GM19395 (cell line): ENCODE data around the gene NBPF12.
"Not testable (repeated sequence)": the region's sequence is repeated elsewhere in the genome, so short reads cannot be mapped to it uniquely, and the experiment has no call there.

Source experiments
- ATAC-seq: cut with Tn5 transposase; IDR thresholded peaks from one replicate; pipeline ENCODE4 v1.9.1; 2021; ENCODE audit warnings: mild to moderate bottlenecking, moderate library complexity; ENCODE audit not compliant: unreplicated experiment

Gene NBPF12

DNA sequence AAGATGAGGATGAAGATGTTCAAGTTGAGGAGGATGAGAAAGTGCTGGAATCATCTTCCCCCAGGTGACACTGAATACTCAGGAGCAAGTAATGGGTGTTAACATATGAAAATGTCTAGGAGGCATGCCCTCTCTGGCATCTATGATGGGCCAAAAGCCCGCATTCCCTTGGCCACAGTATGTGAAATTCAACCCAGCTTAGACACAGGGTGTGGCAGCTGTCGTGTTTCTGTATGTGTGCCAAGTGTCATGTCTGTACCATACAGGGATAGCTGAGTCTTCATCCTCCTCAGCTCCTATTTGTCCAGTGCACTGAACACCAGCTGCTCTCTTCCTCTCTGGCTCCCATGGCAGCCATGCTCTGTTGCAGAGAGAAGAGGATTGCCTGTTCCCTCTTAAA lies 32.5 kb downstream of the NBPF12 start:
- ATAC-seq = not testable (repeated sequence)

- not testable (repeated sequence) for ATAC-seq
These were observed 34.6 kb downstream of the NBPF12 start for GRCh38 chr1:146972681-146973080.

DNA sequence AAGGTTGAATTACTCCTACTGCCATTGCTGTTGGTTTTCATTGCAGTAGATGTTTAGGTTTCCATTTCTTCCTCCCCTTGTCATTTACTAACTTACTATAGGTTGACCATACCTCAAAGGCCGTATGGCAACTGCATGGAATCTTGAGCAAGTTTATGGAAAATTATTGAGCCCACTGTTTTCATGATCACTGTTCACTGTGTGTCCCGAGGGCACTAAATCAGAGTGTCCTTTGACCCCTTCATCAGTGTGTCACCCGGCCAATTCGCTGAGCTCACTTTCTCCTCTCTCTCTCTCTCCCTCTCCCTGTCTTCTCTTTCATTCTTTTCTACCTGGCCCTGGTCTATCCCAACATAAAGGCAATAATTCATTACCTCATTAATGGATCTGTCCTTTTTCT lies 47.7 kb downstream of the NBPF12 start:
- not testable (repeated sequence) for ATAC-seq

DNA sequence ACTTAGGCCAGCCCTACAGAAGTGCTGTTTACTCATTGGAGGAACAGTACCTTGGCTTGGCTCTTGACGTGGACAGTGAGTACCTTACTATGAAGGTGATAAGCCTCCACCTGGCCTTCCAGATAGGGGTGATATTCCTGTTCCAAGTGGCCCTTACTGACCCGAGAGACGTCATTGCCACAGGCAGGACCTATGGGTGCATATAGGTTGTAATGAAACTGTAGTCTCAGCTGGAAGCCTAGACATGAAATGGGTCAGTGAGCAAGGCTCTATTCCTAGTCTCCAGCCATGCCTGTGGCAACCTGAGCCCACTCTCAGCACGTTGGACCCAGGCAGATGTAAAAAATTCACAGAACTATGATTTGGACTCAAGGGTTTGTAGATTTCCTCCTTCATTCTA lies 48.3 kb downstream of the NBPF12 start:
- ATAC-seq = not testable (repeated sequence)

GRCh38 chr1:146987502-146987901 lies 49.4 kb downstream of the NBPF12 start:
- ATAC-seq = not testable (repeated sequence)

GRCh38 chr1:146989455-146989854 lies 51.3 kb downstream of the NBPF12 start:
- not testable (repeated sequence) for ATAC-seq

- ATAC-seq = not testable (repeated sequence)
These were observed 70.4 kb downstream of the NBPF12 start for GRCh38 chr1:147008495-147008894.

- ATAC-seq = not testable (repeated sequence)
These were observed 88.9 kb downstream of the NBPF12 start for GRCh38 chr1:147026975-147027374.

DNA sequence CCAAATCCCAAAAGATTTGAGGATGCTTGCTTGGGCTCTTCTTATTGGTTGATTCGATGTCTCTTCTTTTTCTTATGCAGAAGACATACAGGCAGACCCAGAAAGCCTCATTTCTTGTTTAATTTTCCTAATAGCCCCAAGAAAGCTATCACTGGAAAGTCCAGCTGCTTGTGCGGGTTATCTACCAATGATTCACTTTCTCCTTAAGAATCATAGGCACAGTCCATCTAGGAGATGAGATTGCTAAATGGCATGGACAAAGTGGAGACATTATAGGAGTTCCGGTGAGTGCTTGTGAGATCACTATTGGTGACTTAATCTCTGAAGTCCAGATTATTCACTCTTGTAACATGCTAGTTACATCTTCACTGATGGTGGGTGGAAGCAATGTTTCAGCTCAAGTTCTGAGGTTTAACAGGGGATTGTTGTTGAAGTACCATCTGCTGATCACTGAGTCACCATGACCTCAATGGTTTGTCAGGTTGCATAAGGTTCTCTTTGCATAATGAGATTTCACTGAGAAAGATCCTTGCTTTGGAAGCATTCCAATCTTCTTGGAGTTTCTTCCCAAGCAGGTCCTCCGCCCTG lies 92.0 kb downstream of the NBPF12 start:
- ATAC-seq = not testable (repeated sequence)

DNA sequence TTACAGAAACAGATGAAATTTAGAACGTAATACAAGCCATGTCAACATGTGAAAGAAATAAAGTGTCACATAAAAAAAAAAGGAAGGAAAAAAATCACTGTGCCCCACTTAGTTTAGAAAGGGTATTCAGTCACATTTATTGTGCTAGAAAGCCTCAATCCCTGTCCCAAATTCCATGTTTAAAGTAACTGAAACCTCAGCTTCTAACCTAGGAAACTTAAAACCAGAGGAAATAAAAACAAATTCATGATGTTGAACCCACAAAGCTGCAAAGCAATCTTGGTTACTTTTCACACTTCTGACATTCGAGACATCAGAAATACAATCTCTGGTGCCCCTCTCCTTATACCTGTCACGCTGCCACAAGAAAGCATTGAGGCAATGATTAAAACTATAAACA lies 101.8 kb downstream of the NBPF12 start:
- ATAC-seq = no peak

- not testable (repeated sequence) for ATAC-seq
These were observed 104.8 kb downstream of the NBPF12 start for GRCh38 chr1:147042891-147043290.

GRCh38 chr1:147044511-147044910 lies 106.4 kb downstream of the NBPF12 start:
- not testable (repeated sequence) for ATAC-seq
